Nephron progenitor cell (in vitro differentiated cells): ENCODE measurements around the gene TLR5.

Experiments used
- DNase-seq: peaks from one replicate; pipeline ENCODE4 v3.0.0; 2021
- H3K27ac Mint-ChIP-seq: 2 replicates; pipeline ENCODE4 v1.8.0; 2021; ENCODE audit warnings: mild to moderate bottlenecking, moderate library complexity, mixed read lengths
- H3K27me3 Mint-ChIP-seq: 2 replicates; pipeline ENCODE4 v1.8.0; 2021; ENCODE audit warnings: mild to moderate bottlenecking, low read depth, mixed read lengths; ENCODE audit not compliant: poor library complexity
- H3K36me3 Mint-ChIP-seq: 2 replicates; pipeline ENCODE4 v1.8.0; 2021; ENCODE audit warnings: low read depth, mixed read lengths
- H3K4me1 Mint-ChIP-seq: 2 replicates; pipeline ENCODE4 v1.8.0; 2021; ENCODE audit warnings: mixed read lengths
- H3K4me3 Mint-ChIP-seq: 2 replicates; pipeline ENCODE4 v1.8.0; 2021; ENCODE audit warnings: mild to moderate bottlenecking, moderate library complexity, mixed read lengths
- H3K9me3 Mint-ChIP-seq: 2 replicates; pipeline ENCODE4 v1.8.0; 2021; ENCODE audit warnings: mild to moderate bottlenecking, moderate library complexity, mixed read lengths
- TF ChIP-seq, protein P1 (sequence below): fragments of 200-600 bp; sonication (generic); IDR thresholded peaks from 2 replicates; pipeline ENCODE4 v1.5.0; 2021; ENCODE audit warnings: antibody characterized with exemption

The TLR5 gene

DNA sequence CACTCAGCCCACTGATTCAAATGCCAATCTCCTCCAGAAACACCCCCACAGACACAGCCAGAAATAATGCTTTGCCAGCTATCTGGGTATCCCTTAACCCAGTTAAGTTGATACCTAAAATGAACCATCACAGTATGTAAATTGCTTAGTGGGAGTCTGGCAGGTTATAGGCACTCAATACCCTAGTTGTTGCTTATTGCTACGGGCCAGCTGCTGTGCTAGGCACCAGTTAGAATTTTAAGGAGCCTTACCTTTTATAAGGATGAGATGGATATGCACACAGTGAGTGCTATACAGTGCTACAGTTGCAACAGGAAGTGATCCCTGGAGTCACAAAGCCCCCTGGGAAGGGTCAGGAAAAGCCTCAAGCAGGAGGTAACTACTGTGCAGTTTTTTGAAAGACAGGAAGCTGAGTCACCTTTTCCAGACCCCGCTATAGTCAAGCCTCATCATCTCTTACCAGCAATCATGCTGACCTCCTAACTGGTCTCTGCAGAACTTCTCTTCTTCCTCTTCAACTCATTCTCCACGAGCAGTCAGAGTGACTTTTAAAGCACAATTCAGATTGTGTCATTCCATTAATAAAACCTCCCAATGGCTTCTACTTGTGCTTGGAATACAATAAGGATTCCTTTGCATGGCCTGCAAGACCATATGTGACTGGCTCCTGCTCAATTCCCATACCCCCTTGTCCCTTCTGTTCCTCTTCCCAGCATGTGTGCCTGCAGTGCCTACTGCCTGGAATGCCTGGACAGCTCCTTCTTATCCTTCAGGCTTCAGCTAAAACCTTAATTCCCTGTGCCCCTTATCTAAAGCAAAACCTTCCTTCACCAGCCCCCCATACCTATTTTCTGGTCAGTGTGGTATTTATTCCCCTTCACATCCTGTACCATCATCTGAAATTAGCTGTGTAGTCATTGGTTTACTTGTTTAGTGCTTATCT, 10.4 kb upstream of the TLR5 start:
- DNase-seq: no peak

DNA sequence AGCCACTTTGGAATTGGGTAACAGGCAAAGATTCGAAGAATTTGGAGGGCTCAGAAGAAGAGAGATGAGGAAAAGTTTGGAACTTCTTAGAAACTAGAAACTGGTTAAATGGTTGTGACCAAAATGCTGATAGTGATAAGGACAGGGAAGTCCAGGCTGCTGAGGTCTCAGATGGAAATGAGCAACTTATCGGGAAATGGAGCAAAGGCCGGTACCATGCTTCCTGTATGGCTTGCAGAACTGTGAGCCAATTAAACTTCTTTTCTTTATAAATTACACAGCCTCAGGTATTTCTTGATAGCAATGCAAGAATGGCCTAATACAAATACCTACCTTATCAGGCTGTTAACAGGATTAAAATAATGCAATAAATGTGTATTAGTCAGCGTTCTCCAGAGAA, 9.4 kb upstream of the TLR5 start:
- H3K4me1 Mint-ChIP-seq: no peaks in the 10 kb centered on the region
- DNase-seq: no peak
- H3K4me3 Mint-ChIP-seq: no peak overlapping the region
- no peaks in the 10 kb centered on the region for H3K36me3 Mint-ChIP-seq
- peaks cover 6% of the 10 kb centered on the region for H3K27me3 Mint-ChIP-seq
- TF ChIP-seq, protein P1, sequence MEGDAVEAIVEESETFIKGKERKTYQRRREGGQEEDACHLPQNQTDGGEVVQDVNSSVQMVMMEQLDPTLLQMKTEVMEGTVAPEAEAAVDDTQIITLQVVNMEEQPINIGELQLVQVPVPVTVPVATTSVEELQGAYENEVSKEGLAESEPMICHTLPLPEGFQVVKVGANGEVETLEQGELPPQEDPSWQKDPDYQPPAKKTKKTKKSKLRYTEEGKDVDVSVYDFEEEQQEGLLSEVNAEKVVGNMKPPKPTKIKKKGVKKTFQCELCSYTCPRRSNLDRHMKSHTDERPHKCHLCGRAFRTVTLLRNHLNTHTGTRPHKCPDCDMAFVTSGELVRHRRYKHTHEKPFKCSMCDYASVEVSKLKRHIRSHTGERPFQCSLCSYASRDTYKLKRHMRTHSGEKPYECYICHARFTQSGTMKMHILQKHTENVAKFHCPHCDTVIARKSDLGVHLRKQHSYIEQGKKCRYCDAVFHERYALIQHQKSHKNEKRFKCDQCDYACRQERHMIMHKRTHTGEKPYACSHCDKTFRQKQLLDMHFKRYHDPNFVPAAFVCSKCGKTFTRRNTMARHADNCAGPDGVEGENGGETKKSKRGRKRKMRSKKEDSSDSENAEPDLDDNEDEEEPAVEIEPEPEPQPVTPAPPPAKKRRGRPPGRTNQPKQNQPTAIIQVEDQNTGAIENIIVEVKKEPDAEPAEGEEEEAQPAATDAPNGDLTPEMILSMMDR: no peak
- no peak overlapping the region for H3K27ac Mint-ChIP-seq
- H3K9me3 Mint-ChIP-seq: peaks cover 11% of the 10 kb centered on the region

More for the DNA sequence above, 10.4 kb upstream of the TLR5 start:
- TF ChIP-seq, protein P1: no peak
- H3K4me3 Mint-ChIP-seq: no peak overlapping the region
- H3K9me3 Mint-ChIP-seq: peaks cover 4% of the 10 kb centered on the region
- H3K27ac Mint-ChIP-seq: no peak overlapping the region
- peaks cover 6% of the 10 kb centered on the region for H3K27me3 Mint-ChIP-seq
- H3K36me3 Mint-ChIP-seq: no peaks in the 10 kb centered on the region
- H3K4me1 Mint-ChIP-seq: no peaks in the 10 kb centered on the region

DNA sequence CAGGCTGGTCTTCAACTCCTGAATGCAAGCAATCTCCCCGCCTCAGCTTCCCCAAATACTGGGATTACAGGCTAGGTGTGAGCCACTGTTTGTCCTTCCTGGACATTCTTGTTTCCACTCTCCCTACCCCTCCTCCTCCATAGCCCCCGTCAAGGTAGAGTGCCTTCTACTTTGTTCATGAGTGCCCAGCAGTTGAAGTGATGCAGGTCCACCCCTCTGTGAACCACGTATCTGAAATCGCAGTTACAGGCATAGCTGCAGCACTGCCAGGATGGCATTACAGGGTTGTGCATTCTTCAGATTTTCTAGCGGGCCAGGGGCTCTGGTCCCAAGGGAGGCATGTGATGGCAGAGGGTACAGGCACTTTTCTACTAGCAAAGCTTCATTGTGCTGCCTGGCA, 7.4 kb upstream of the TLR5 start:
- Mint-ChIP-seq H3K9me3 (peaks cover 20% of the 10 kb centered on the region), H3K27ac (no peak overlapping the region), H3K4me1 (no peaks in the 10 kb centered on the region), H3K27me3 (peaks cover 10% of the 10 kb centered on the region), H3K4me3 (no peak overlapping the region), H3K36me3 (no peaks in the 10 kb centered on the region)
- DNase-seq: no peak
- TF ChIP-seq, protein P1: no peak

DNA sequence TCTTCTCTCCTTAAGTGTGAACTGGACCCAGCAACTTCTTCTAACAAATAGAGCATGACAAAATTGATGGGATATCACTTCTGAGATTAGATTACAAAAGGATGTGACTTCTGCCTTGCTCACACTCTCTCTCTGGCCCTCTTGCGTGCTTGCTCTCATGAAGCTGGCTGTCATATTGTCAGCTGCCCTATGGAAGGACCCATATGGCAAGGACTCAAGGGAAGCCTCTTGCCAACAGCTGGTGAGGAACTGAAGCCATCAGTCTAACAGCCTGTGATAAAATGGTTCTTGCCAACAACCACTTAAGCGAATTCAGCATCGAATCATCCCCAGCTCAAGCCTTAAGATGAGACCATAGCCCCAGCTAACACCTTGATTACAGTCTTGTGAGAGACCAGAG, 4.8 kb upstream of the TLR5 start:
- no peak for DNase-seq
- Mint-ChIP-seq H3K4me1 (peaks cover 14% of the 10 kb centered on the region), H3K27ac (no peak overlapping the region), H3K4me3 (no peak overlapping the region), H3K36me3 (no peaks in the 10 kb centered on the region), H3K27me3 (peaks cover 12% of the 10 kb centered on the region), H3K9me3 (peaks cover 20% of the 10 kb centered on the region)
- TF ChIP-seq, protein P1: no peak

DNA sequence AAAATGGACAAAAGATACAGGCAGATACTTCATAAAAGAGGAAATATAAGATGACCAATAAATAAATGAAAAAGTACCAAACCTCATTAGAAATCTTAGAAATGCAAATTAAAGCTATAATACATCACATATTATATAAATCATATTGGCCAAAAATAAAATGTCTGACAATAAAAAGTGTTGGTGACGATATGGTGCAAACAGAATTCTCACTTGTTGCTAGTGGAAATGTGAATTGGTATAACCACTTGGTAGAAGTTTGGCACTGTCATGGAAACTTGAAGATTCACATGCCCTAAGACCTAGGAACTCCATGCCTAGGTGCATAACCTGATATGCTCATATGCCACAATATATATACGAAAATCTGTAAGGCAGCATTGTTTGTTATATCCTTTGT, 4.4 kb upstream of the TLR5 start:
- DNase-seq: no peak
- Mint-ChIP-seq H3K27me3 (peaks cover 12% of the 10 kb centered on the region), H3K36me3 (no peaks in the 10 kb centered on the region), H3K9me3 (peaks cover 20% of the 10 kb centered on the region), H3K27ac (no peak overlapping the region), H3K4me1 (peaks cover 17% of the 10 kb centered on the region), H3K4me3 (no peak overlapping the region)
- TF ChIP-seq, protein P1: no peak

DNA sequence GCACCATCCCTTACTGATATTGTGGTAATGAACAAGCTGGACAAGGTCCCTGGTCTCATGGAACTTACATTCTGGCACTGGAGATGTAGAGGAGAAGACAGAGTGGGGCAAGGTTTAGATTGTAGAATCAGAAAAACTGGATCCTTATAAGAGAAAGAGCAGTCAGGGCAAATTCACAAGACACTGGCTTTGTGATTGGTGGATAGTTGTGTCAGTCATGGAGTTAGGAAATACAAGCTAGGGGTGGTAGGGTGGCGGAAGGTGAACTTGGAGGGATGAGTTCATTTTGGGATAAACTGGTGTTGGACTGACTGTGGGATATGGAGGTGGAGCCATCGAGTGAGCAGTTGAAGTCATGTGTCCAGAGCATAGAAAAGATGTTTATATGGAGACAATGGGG, 3.7 kb upstream of the TLR5 start:
- no peak for DNase-seq
- Mint-ChIP-seq H3K4me3 (no peak overlapping the region), H3K27me3 (peaks cover 15% of the 10 kb centered on the region), H3K36me3 (no peaks in the 10 kb centered on the region), H3K9me3 (peaks cover 20% of the 10 kb centered on the region), H3K27ac (no peak overlapping the region), H3K4me1 (peaks cover 19% of the 10 kb centered on the region)
- TF ChIP-seq, protein P1: no peak
